HCT116 (cell line): ENCODE data around the gene SLC25A6. TPM values are rescaled to one million over a fixed set of nuclear protein-coding genes. Genes with fewer than 3 reads are reported as not detected.
"Not testable (repeated sequence)": the region's sequence is repeated elsewhere in the genome, so short reads cannot be mapped to it uniquely, and the experiment has no call there.

Experiments
- ATAC-seq: fragments of 200-7000 bp; cut with Tn5 transposase; 2 replicates; pipeline ENCODE4 v1.9.1; 2020; ENCODE audit warnings: mild to moderate bottlenecking, moderate library complexity
- BruUV-seq: library from RNA; stranded (reverse); fragments of 400-500 nt; replicated peaks from 2 replicates; lab custom pipeline; 2021; lab: Mats Ljungman, UMichigan
- CTCF ChIA-PET: fragments of 300-600 bp; sonication (Branson Sonifier 250); formaldehyde crosslinking; loops from one replicate; lab custom pipeline; 2021; ENCODE audit warnings: antibody characterized with exemption; lab: Charles Lee
- POLR2A ChIA-PET: fragments of 300-600, 350-600 bp; sonication (Branson Sonifier 250); formaldehyde crosslinking; loops from one replicate; lab custom pipeline; 2021; ENCODE audit warnings: antibody characterized with exemption; lab: Charles Lee
- RAD21 ChIA-PET, 2 experiments: fragments of 300-600 bp; sonication (Branson Sonifier 250); formaldehyde crosslinking; loops; one replicate each; lab custom pipeline; 2023; ENCODE audit warnings: low total read pairs in 2 of 2; ENCODE audit not compliant: uncharacterized antibody in 2 of 2, unreplicated experiment in 2 of 2, low non-redundant PET in 1 of 2; lab: Charles Lee
- DNase-seq: peaks from one replicate; pipeline ENCODE4 v3.0.0-alpha.2; 2010; ENCODE audit warnings: low read depth, low spot score
- H2AFZ ChIP-seq: fragments of 200-600 bp; shearing (Covaris generic), sonication (generic); 2 replicates; pipeline ENCODE4 v1.6.1; 2017; ENCODE audit warnings: low read depth, mixed run types, mixed read lengths, antibody characterized with exemption, low read length; ENCODE audit not compliant: poor library complexity, severe bottlenecking
- H3K27ac ChIP-seq: 2 replicates; pipeline ENCODE4 v1.5.1; 2012; ENCODE audit warnings: low read depth, low read length
- H3K27me3 ChIP-seq: fragments of 200-600 bp; sonication (generic); 2 replicates; pipeline ENCODE4 v1.6.1; 2016; ENCODE audit warnings: mixed run types, low read length, mixed read lengths; ENCODE audit not compliant: insufficient read depth
- H3K36me3 ChIP-seq, 2 experiments: fragments of 200-500 bp in 1 of 2; fragments of 200-600 bp in 1 of 2; sonication (Bioruptor generic) in 1 of 2; sonication (generic) in 1 of 2; 2 replicates each; pipeline versions ENCODE4 v1.5.1 to v1.6.1; 2014 to 2016; ENCODE audit warnings: low read length in 2 of 2, inconsistent platforms in 1 of 2, mixed read lengths in 1 of 2, mixed run types in 1 of 2; ENCODE audit not compliant: insufficient read depth in 2 of 2, control insufficient read depth in 1 of 2
- H3K4me1 ChIP-seq, 2 experiments: fragments of 200-600 bp in 1 of 2; sonication (generic) in 1 of 2; 2 replicates each; pipeline versions ENCODE4 v1.5.1 to v1.6.1; 2012 to 2017; ENCODE audit warnings: low read length in 2 of 2, inconsistent platforms in 1 of 2, mild to moderate bottlenecking in 1 of 2, mixed read lengths in 1 of 2, mixed run types in 1 of 2, moderate library complexity in 1 of 2; ENCODE audit not compliant: insufficient read depth in 2 of 2, control insufficient read depth in 1 of 2
- H3K4me2 ChIP-seq: fragments of 200-600 bp; sonication (generic); 2 replicates; pipeline ENCODE4 v1.6.1; 2017; ENCODE audit warnings: mixed run types, low read length, mixed read lengths
- H3K4me3 ChIP-seq, 2 experiments: fragments of 200-600 bp in 1 of 2; sonication (generic) in 1 of 2; replicated peaks in 1 of 2; 2 replicates each; pipeline ENCODE4 v1.5.1; 2011 to 2016; ENCODE audit warnings: low read length in 2 of 2, control low read depth in 1 of 2, low read depth in 1 of 2, mild to moderate bottlenecking in 1 of 2, mixed read lengths in 1 of 2, mixed run types in 1 of 2
- H3K79me2 ChIP-seq: fragments of 200-600 bp; sonication (generic); 2 replicates; pipeline ENCODE4 v1.6.1; 2017; ENCODE audit warnings: mild to moderate bottlenecking, mixed run types, low read length, moderate library complexity, mixed read lengths; ENCODE audit not compliant: insufficient read depth
- H3K9ac ChIP-seq: fragments of 200-600 bp; sonication (generic); 2 replicates; pipeline ENCODE4 v1.6.1; 2016; ENCODE audit warnings: low read length, mixed read lengths
- H3K9me2 ChIP-seq: fragments of 200-600 bp; sonication (generic), shearing (Covaris generic); 2 replicates; pipeline ENCODE4 v1.6.1; 2017; ENCODE audit warnings: mixed run types, mild to moderate bottlenecking, moderate library complexity; ENCODE audit not compliant: insufficient read depth
- H3K9me3 ChIP-seq, 2 experiments: fragments of 200-500 bp in 1 of 2; fragments of 200-600 bp in 1 of 2; sonication (Bioruptor generic) in 1 of 2; sonication (generic) in 1 of 2; 2 replicates each; pipeline ENCODE4 v1.6.1; 2014 to 2017; ENCODE audit warnings: low read length in 2 of 2, mixed read lengths in 2 of 2, inconsistent platforms in 1 of 2, low read depth in 1 of 2, mild to moderate bottlenecking in 1 of 2, mixed run types in 1 of 2, moderate library complexity in 1 of 2; ENCODE audit not compliant: control insufficient read depth in 1 of 2, insufficient read depth in 1 of 2
- H4K20me1 ChIP-seq: fragments of 200-600 bp; sonication (generic), shearing (Covaris generic); 2 replicates; pipeline ENCODE4 v1.6.1; 2017; ENCODE audit warnings: mixed run types, mild to moderate bottlenecking, moderate library complexity; ENCODE audit not compliant: insufficient read depth
- EGR1 ChIP-seq: IDR thresholded peaks from 2 replicates; pipeline ENCODE4 v1.6.1; 2012; ENCODE audit warnings: low read depth
- JUND ChIP-seq: IDR thresholded peaks from 2 replicates; pipeline ENCODE4 v1.6.1; 2012
- SP1 ChIP-seq: IDR thresholded peaks from 2 replicates; pipeline ENCODE4 v1.6.1; 2012; ENCODE audit warnings: low read depth
- intact Hi-C: fragments of 100-400 bp; cut with micrococcal nuclease; formaldehyde crosslinking; loops from 2 replicates; pipeline ENCODE4 v1.10.0; 2022
- total RNA-seq: library from RNA; stranded (reverse); gene quantifications from one replicate; pipeline ENCODE4 v1.2.1, GENCODE V29; 2021; ENCODE audit not compliant: unreplicated experiment
- TF ChIP-seq, protein P1 (sequence below): IDR thresholded peaks from 2 replicates; pipeline ENCODE4 v1.6.1; 2012

Gene SLC25A6
- total RNA-seq, 1 experiment from 2014 or later = 398 TPM

DNA sequence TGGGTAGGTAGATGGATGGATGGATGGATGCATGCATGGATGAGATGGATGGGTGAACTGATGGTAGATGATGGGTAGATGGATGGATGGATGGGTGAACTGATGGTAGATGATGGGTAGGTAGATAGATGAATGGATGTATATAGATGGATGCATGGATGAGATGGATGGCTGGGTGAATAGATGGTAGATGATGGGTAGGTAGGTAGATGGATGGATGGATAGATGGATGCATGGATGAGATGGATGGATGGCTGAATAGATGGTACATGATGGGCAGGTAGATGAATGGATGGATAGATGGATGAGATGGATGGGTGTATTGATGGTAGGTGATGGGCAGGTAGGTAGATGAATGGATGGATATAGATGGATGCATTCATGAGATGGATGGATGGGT lies 15.1 kb upstream of the SLC25A6 start (continued):
- TF ChIP-seq, protein P1, sequence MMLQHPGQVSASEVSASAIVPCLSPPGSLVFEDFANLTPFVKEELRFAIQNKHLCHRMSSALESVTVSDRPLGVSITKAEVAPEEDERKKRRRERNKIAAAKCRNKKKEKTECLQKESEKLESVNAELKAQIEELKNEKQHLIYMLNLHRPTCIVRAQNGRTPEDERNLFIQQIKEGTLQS = no peak
- TF ChIP-seq SP1 (no peak), JUND (no peak), EGR1 (no peak)

DNA sequence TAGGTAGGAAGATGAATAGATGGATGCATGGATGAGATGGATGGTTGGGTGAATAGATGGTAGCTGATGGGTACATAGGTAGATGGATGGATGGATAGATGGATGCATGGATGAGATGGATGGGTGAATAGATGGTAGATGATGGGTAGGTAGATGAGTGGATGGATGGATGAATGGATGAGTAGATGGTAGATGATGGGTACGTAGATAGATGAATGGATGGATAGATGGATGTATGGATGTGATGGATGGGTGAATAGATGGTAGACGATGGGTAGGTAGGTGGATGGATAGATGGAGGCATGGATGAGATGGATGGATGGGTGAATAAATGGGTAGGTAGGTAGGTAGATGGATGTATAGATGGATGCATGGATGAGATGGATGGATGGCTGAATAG lies 13.9 kb upstream of the SLC25A6 start:
- H3K9me2 ChIP-seq, H4K20me1 ChIP-seq, RAD21 ChIA-PET, DNase-seq, H2AFZ ChIP-seq, BruUV-seq, intact Hi-C loops, H3K9me3 ChIP-seq, H3K4me1 ChIP-seq, H3K4me2 ChIP-seq, H3K27ac ChIP-seq, H3K27me3 ChIP-seq, CTCF ChIA-PET, H3K9ac ChIP-seq, POLR2A ChIA-PET, ATAC-seq, H3K4me3 ChIP-seq, H3K79me2 ChIP-seq: not testable (repeated sequence)
- peaks cover 6 to 29% of the 10 kb centered on the region in 2 experiments; a peak in 2 of 4 replicates for H3K36me3 ChIP-seq

DNA sequence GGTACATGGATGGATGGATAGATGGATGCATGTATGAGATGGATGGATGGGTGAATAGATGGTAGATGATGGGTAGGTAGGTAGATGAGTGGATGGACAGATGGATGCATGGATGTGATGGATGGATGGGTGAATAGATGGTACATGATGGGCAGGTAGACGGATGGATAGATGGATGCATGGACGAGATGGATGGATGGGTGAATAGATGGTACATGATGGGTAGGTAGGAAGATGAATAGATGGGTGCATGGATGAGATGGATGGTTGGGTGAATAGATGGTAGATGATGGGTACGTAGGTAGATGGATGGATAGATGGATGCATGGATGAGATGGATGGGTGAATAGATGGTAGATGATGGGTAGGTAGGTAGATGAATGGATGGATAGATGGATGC lies 12.0 kb upstream of the SLC25A6 start:
- H3K4me2 ChIP-seq, H3K27me3 ChIP-seq, H3K4me3 ChIP-seq, DNase-seq, RAD21 ChIA-PET, H3K9ac ChIP-seq, ATAC-seq, H4K20me1 ChIP-seq, H2AFZ ChIP-seq, BruUV-seq, H3K27ac ChIP-seq, H3K79me2 ChIP-seq, intact Hi-C loops, H3K9me3 ChIP-seq, H3K4me1 ChIP-seq, CTCF ChIA-PET, H3K9me2 ChIP-seq, POLR2A ChIA-PET: not testable (repeated sequence)
- peaks cover 6 to 29% of the 10 kb centered on the region in 2 experiments; a peak in 2 of 4 replicates for H3K36me3 ChIP-seq
